GM23248 (cell line): ENCODE measurements around the gene HLCS.

Experiments used
- EZH2 ChIP-seq: fragments of 200-600 bp; sonication (generic); IDR thresholded peaks from 2 replicates; pipeline ENCODE4 v1.6.1; 2018; ENCODE audit warnings: antibody characterized with exemption, mild to moderate bottlenecking; ENCODE audit not compliant: insufficient read depth, poor library complexity, severe bottlenecking
- EZH2phosphoT487 ChIP-seq: fragments of 200-600 bp; sonication (generic); IDR thresholded peaks from 2 replicates; pipeline ENCODE4 v1.6.1; 2018; ENCODE audit warnings: antibody characterized with exemption, moderate library complexity, mild to moderate bottlenecking, low read depth; ENCODE audit not compliant: insufficient read depth

DNA sequence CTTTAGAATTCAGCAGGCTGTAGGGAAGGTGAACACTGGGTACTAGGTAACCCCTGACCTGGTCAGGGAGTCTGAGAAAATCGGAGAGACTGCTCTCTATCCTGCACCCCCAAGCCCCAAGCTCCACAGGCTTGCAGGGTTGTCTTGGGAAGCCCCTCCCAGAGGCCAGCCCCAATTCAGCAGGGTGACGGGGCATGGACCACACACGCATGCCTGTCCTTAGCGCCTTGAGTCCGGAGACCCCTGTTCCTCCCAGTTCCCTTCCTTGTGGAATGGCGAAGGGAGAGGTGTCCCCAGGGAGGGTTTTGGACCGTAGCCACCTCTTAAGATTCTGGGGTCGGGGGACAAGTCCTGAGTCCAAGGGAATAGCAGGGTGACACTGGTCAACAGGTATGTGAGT is 116.1 kb downstream of the HLCS start:
- no peak for TF ChIP-seq EZH2
- TF ChIP-seq EZH2phosphoT487: no peak
